NB4 (cell line): ENCODE results near the gene PLXNA2.

ENCODE experiments used
- DNase-seq: peaks from one replicate; pipeline ENCODE4 v3.0.0; 2010; ENCODE audit warnings: low read depth
- H3K4me3 ChIP-seq: one replicate; pipeline ENCODE4 v1.5.1; 2011; ENCODE audit warnings: mild to moderate bottlenecking, low read depth, low read length, moderate library complexity
- CTCF ChIP-seq: IDR thresholded peaks from one replicate; pipeline ENCODE4 v1.5.1; 2012; ENCODE audit warnings: low read depth, low read length
- MAX ChIP-seq: IDR thresholded peaks from 2 replicates; pipeline ENCODE4 v1.6.1; 2011; ENCODE audit warnings: low read depth, low read length
- MYC ChIP-seq: IDR thresholded peaks from 2 replicates; pipeline ENCODE4 v1.6.1; 2011; ENCODE audit warnings: low read depth, low read length
- POLR2A ChIP-seq: IDR thresholded peaks from 2 replicates; pipeline ENCODE4 v1.6.1; 2011; ENCODE audit warnings: mild to moderate bottlenecking; ENCODE audit not compliant: insufficient read length; ENCODE audit errors: extremely low read depth

The PLXNA2 gene

GRCh38 chr1:208230668-208231529 is 13.3 kb downstream of the PLXNA2 start:
- DNase-seq, result no peak
- H3K4me3 ChIP-seq, result no peak overlapping the region
- TF ChIP-seq MYC, result no peak
- TF ChIP-seq CTCF, result no peak
- no peak for TF ChIP-seq POLR2A
- TF ChIP-seq MAX, result no peak

- no peak overlapping the region for H3K4me3 ChIP-seq
- DNase-seq, result no peak
- TF ChIP-seq MAX (no peak), CTCF (no peak), POLR2A (no peak), MYC (no peak)
Observed at GRCh38 chr1:208228550-208228949, 15.6 kb downstream of the PLXNA2 start.

GRCh38 chr1:208228026-208228425 is 16.2 kb downstream of the PLXNA2 start:
- no peak for DNase-seq
- no peak for TF ChIP-seq MYC
- no peak for TF ChIP-seq MAX
- no peak for TF ChIP-seq POLR2A
- no peak for TF ChIP-seq CTCF
- H3K4me3 ChIP-seq, result no peak overlapping the region

GRCh38 chr1:208227366-208227765 is 16.8 kb downstream of the PLXNA2 start:
- no peak overlapping the region for H3K4me3 ChIP-seq
- no peak for TF ChIP-seq POLR2A
- no peak for TF ChIP-seq MAX
- TF ChIP-seq MYC, result no peak
- TF ChIP-seq CTCF, result no peak
- no peak for DNase-seq

GRCh38 chr1:208225954-208226937 is 17.9 kb downstream of the PLXNA2 start:
- no peak for TF ChIP-seq MYC
- TF ChIP-seq CTCF, result no peak
- no peak for TF ChIP-seq POLR2A
- no peak for TF ChIP-seq MAX

More at GRCh38 chr1:208225954-208226937, 17.9 kb downstream of the PLXNA2 start:
- H3K4me3 ChIP-seq, result no peak overlapping the region
- DNase-seq, result no peak
